Transverse colon (tissue), 4 donors: ENCODE measurements around the gene WWP2. TPM values are rescaled to one million over a fixed set of nuclear protein-coding genes. Genes with fewer than 3 reads are reported as not detected.

Experiments
- DNase-seq: peaks from one replicate; pipeline ENCODE4 v3.0.0-alpha.2; 2019
- H3K27ac ChIP-seq, 4 donors: fragments of 200-600 bp; sonication (generic); 2 replicates each; pipeline ENCODE4 v1.5.1; 2016 to 2018; ENCODE audit warnings: inconsistent platforms in 4 of 4
- H3K27me3 ChIP-seq: fragments of 200-600 bp; sonication (generic); 2 replicates; pipeline ENCODE4 v1.5.1; 2017; ENCODE audit warnings: inconsistent platforms
- H3K36me3 ChIP-seq, 4 donors: fragments of 200-600 bp; sonication (generic); 2 replicates each; pipeline ENCODE4 v1.5.1; 2017 to 2019; ENCODE audit warnings: inconsistent platforms in 4 of 4
- H3K4me1 ChIP-seq, 4 donors: fragments of 200-600 bp; sonication (generic); 2 replicates each; pipeline ENCODE4 v1.5.1; 2017 to 2020; ENCODE audit warnings: inconsistent platforms in 4 of 4
- H3K4me3 ChIP-seq, 4 donors: fragments of 200-600 bp; sonication (generic); 1 replicate in 1 of 4; 2 replicates in 3 of 4; pipeline versions ENCODE4 v1.5.1 to v1.6.1; 2017 to 2019; ENCODE audit warnings: inconsistent platforms in 4 of 4
- H3K9me3 ChIP-seq, 2 donors: fragments of 200-600 bp; sonication (generic); 2 replicates each; pipeline ENCODE4 v1.5.1; 2017 to 2019; ENCODE audit warnings: inconsistent platforms in 2 of 2
- CTCF ChIP-seq, 5 experiments: fragments of 200-600 bp in 3 of 5; fragments of 450-650 bp in 2 of 5; sonication (generic) in 3 of 5; IDR thresholded peaks; 1 replicate in 2 of 5; 2 replicates in 3 of 5; pipeline ENCODE4 v1.5.1; 2016 to 2017; ENCODE audit warnings: antibody characterized with exemption in 5 of 5, inconsistent platforms in 3 of 5, mild to moderate bottlenecking in 2 of 5, moderate library complexity in 1 of 5
- EP300 ChIP-seq: sonication (generic); formaldehyde crosslinking; IDR thresholded peaks from one replicate; pipeline ENCODE4 v1.6.1; 2017; ENCODE audit warnings: antibody characterized with exemption, low read depth
- POLR2A ChIP-seq: fragments of 450-650 bp; IDR thresholded peaks from one replicate; pipeline ENCODE4 v1.6.1; 2016; ENCODE audit warnings: antibody characterized with exemption, mild to moderate bottlenecking, moderate library complexity
- POLR2AphosphoS5 ChIP-seq, 3 donors: sonication (generic); formaldehyde crosslinking; IDR thresholded peaks; one replicate each; pipeline ENCODE4 v1.6.1; 2016; ENCODE audit warnings: antibody characterized with exemption in 3 of 3
- WGBS, 2 donors: methylation state at CpG; one replicate each; pipeline ENCODE4 v1.1.5; 2018; ENCODE audit warnings: low coverage in 1 of 2; 5-methylcytosine and 5-hydroxymethylcytosine counted together
- in situ Hi-C, 4 donors: fragments of 200-750 bp; cut with MboI; loops; one replicate each; pipeline versions ENCODE4 v1.15.0 to v1.15.1; 2017; ENCODE audit warnings: low sequenced_read_pairs in 3 of 4, low pct_ligation_motif_present in 1 of 4, low pct_unique_long_range_greater_than_20kb in 1 of 4
- intact Hi-C: fragments of 100-400 bp; cut with DNase I; formaldehyde crosslinking; loops from one replicate; pipeline ENCODE4 v1.15.1; 2023; ENCODE audit warnings: low total_unique reads
- total RNA-seq, 4 donors: library from RNA; depleted of rRNA; stranded (reverse); fragments of >200 nt; gene quantifications; one replicate each; pipeline ENCODE4 v1.1.0, GENCODE V29; 2016

The WWP2 gene
- total RNA-seq, 4 donors from 2014 or later = 66.8 to 157 (median 73.7) TPM

GRCh38 chr16:69886726-69887125 is 124.6 kb downstream of the WWP2 start:
- in situ Hi-C loops (no loop called here), intact Hi-C loops (no loop called here)
- 94 to 97% methylated on average over 2 to 5 of the region's 5 CpGs for WGBS, 2 donors
- H3K27ac ChIP-seq = no peak overlapping the region
- H3K27me3 ChIP-seq = no peaks in the 10 kb centered on the region
- no peak for TF ChIP-seq CTCF (IDR thresholded peaks at IDR 0.05)
- no peak for TF ChIP-seq POLR2A
- no peak for TF ChIP-seq POLR2AphosphoS5 (IDR thresholded peaks at IDR 0.05)
- TF ChIP-seq EP300 = no peak
- H3K9me3 ChIP-seq = no peaks in the 10 kb centered on the region
- peaks cover 9 to 17% (median 16%) of the 10 kb centered on the region in 4 donors for H3K4me1 ChIP-seq
- peaks cover 0 to 11% (median 4%) of the 10 kb centered on the region in 4 donors for H3K36me3 ChIP-seq
- no peak overlapping the region for H3K4me3 ChIP-seq
- DNase-seq = no peak

GRCh38 chr16:69888005-69888590 is 126.0 kb downstream of the WWP2 start:
- Histone ChIP-seq H3K27me3 (no peaks in the 10 kb centered on the region), H3K27ac (no peak overlapping the region), H3K9me3 (no peaks in the 10 kb centered on the region), H3K4me3 (no peak overlapping the region), H3K4me1 (peaks cover 9 to 19% (median 16%) of the 10 kb centered on the region in 4 donors), H3K36me3 (peaks cover 0 to 11% (median 4%) of the 10 kb centered on the region in 4 donors)
- intact Hi-C loops (no loop called here), in situ Hi-C loops (no loop called here)
- DNase-seq = no peak
- no peak for TF ChIP-seq EP300
- no peak for TF ChIP-seq CTCF (IDR thresholded peaks at IDR 0.05)
- no peak for TF ChIP-seq POLR2A
- TF ChIP-seq POLR2AphosphoS5 (IDR thresholded peaks at IDR 0.05) = no peak
- WGBS, 2 donors = 86 to 92% methylated on average over 7 to 15 of the region's 15 CpGs

GRCh38 chr16:69889295-69889964 is 127.3 kb downstream of the WWP2 start:
- intact Hi-C loops (no loop called here), in situ Hi-C loops (no loop called here)
- Histone ChIP-seq H3K4me1 (peaks cover 9 to 19% (median 16%) of the 10 kb centered on the region in 4 donors), H3K27ac (peak overlapping the region in 3 of 4 donors; percentile 82 to 88 (median 87)), H3K9me3 (no peaks in the 10 kb centered on the region), H3K36me3 (peaks cover 0 to 11% (median 4%) of the 10 kb centered on the region in 4 donors), H3K4me3 (no peak overlapping the region), H3K27me3 (no peaks in the 10 kb centered on the region)
- no peak for DNase-seq
- 92 to 94% methylated on average over 2 to 7 of the region's 7 CpGs for WGBS, 2 donors
- no peak for TF ChIP-seq POLR2AphosphoS5 (IDR thresholded peaks at IDR 0.05)
- no peak for TF ChIP-seq CTCF (IDR thresholded peaks at IDR 0.05)
- TF ChIP-seq EP300 = no peak
- TF ChIP-seq POLR2A = no peak

- in situ Hi-C loops = no loop called here
- intact Hi-C loops = no loop called here
- peaks cover 9 to 19% (median 16%) of the 10 kb centered on the region in 4 donors for H3K4me1 ChIP-seq
- no peaks in the 10 kb centered on the region for H3K27me3 ChIP-seq
- WGBS, 2 donors = 47 to 56% methylated on average over 11 to 17 of the region's 17 CpGs
- DNase-seq = peak; percentile 68
- H3K4me3 ChIP-seq = no peak overlapping the region
- no peak for TF ChIP-seq POLR2AphosphoS5 (IDR thresholded peaks at IDR 0.05)
- H3K27ac ChIP-seq = peak overlapping the region; percentile 82 to 88 (median 86)
- no peaks in the 10 kb centered on the region for H3K9me3 ChIP-seq
- H3K36me3 ChIP-seq = peaks cover 0 to 12% (median 4%) of the 10 kb centered on the region in 4 donors
Measured at GRCh38 chr16:69890114-69890891, 128.2 kb downstream of the WWP2 start.
